GM13977 (cell line): ENCODE measurements around the gene CDR2L.
"Not testable (repeated sequence)": the region's sequence is repeated elsewhere in the genome, so short reads cannot be mapped to it uniquely, and the experiment has no call there.

Experiments
- DNase-seq: peaks from one replicate; pipeline ENCODE4 v3.0.0; 2012; ENCODE audit warnings: low spot score
- CTCF ChIP-seq: IDR thresholded peaks from 2 replicates; pipeline ENCODE4 v1.5.1; 2012; ENCODE audit warnings: mild to moderate bottlenecking, control low read depth; ENCODE audit not compliant: insufficient read depth; ENCODE audit errors: extremely low read depth, missing control alignments
- in situ Hi-C: fragments of 300-500 bp; cut with MboI; formaldehyde crosslinking; loops from one replicate; pipeline ENCODE4 v1.12.0; 2022; ENCODE audit warnings: low sequenced_read_pairs, low pct_unique_long_range_greater_than_20kb, mixed read lengths, inconsistent platforms; ENCODE audit not compliant: unreplicated experiment

The CDR2L gene

GRCh38 chr17:75019146-75019545 lies 31.7 kb downstream of the CDR2L start:
- no peak for TF ChIP-seq CTCF
- no peak for DNase-seq
- in situ Hi-C loops, result no loop called here

- TF ChIP-seq CTCF, result no peak
- in situ Hi-C loops, result no loop called here
- no peak for DNase-seq
Measured at GRCh38 chr17:75019710-75020109, 32.3 kb downstream of the CDR2L start.

GRCh38 chr17:75020331-75021110 lies 33.1 kb downstream of the CDR2L start:
- in situ Hi-C loops, result no loop called here
- no peak for TF ChIP-seq CTCF
- no peak for DNase-seq

- in situ Hi-C loops, result no loop called here
- no peak for TF ChIP-seq CTCF
- DNase-seq, result no peak
Measured at GRCh38 chr17:75024686-75025397, 37.4 kb downstream of the CDR2L start.

- DNase-seq, in situ Hi-C loops: not testable (repeated sequence)
Measured at GRCh38 chr17:75025398-75025734, 37.9 kb downstream of the CDR2L start.

GRCh38 chr17:75026650-75027049 lies 39.2 kb downstream of the CDR2L start:
- in situ Hi-C loops, DNase-seq: not testable (repeated sequence)

- DNase-seq, result no peak
- in situ Hi-C loops, result no loop called here
- no peak for TF ChIP-seq CTCF
Measured at GRCh38 chr17:75030161-75030560, 42.7 kb downstream of the CDR2L start.
